Measurements from ENCODE around the gene STK11.

The STK11 gene

GRCh38 chr19:1275260-1275975 lies 69.8 kb downstream of the STK11 start, which contains the start of gene FAM174C:
TSS of gene FAM174C (plus strand) at chr19:1275530. CDS start at chr19:1275550, 20 bp downstream.
- DNase-seq: peak; percentile 54

DNA sequence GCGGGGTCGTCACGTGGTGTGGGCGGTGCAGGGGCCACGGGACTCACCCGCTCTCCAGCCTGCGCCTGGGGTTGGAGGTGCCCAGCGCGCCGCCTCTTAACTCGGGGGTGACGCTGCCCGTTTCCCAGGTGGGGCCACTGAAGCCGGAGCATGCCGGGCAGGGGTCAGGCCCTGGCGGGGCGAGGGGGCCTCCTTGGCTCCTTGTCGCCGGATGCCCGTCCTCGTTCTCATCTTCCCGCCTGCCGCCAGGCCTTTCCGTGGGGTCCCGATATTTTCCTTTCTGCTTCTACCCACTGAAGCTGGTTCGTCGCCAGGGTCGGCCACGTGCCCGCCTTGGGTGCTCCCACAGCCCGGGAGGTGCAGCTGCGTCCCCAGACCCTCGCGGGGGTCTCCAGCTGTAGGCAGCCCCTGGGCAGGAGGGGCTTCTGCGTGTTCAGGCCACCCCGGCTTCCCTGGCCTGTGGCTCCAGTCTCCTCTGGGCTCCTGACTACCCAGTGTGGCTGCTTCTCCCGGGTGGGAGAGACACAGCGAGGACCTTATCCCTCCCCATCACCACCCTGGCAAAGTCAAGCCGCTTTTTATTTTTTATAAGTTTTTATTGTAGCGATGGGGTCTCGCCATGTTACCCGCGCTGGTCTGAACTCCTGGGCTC lies 70.5 kb downstream of the STK11 start:
- no peak for DNase-seq

DNA sequence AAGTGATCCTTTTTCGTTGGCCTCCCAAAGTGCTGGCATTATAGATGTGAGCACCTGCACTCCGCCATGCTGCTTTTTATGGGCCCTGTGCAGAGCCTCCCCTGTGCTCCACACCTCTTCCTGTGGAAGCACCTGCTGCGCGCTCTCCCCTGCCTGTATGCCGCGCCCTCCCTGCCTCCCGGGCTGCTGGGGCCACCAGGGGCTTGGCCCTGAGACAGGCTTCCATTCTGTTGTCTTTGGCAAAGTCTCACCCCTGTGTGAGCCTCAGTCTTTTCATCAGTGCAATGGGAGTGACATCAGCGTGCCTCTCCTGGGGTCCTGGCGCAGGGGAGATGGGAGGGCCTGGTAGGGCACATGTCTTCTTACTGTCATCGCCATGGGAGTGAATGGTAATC lies 71.0 kb downstream of the STK11 start:
- no peak for DNase-seq

DNA sequence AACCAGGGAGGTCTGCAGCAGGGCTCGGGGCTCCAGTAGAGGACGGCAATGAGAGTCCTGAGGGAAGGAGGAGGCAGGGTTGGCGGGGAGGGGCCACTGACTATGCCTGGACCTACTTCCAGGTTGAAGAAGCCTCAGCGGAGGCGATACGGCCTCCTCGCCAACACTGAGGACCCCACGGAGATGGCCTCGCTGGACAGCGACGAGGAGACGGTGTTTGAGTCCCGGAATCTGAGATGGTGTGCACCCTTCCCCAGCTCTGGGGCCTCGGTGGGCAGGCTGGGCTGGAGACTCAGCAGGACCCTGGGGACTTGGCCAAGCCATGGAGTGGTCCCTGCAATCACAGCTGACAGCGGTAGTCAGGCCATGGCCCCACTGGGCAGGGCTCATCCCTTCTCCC lies 71.5 kb downstream of the STK11 start:
- no peak for DNase-seq

Measured in NCI-H1417 treated with DMSO at 0.1 percent for 48 hours (cell line).